HFF-Myc (cell line): ENCODE data around the gene TTLL11.

Source experiments
- DNase-seq: peaks from one replicate; pipeline ENCODE4 v3.0.0-alpha.2; 2011; ENCODE audit warnings: low read depth; ENCODE audit errors: extremely low read depth
- H3K4me3 ChIP-seq: replicated peaks from 2 replicates; pipeline ENCODE4 v1.5.1; 2011; ENCODE audit warnings: low read depth, mild to moderate bottlenecking, control low read depth, low read length
- TF ChIP-seq, protein P1 (sequence below): IDR thresholded peaks from 2 replicates; pipeline ENCODE4 v1.5.1; 2012; ENCODE audit warnings: mild to moderate bottlenecking, low read depth, low read length, control low read depth; ENCODE audit errors: missing control alignments

TTLL11 gene

DNA sequence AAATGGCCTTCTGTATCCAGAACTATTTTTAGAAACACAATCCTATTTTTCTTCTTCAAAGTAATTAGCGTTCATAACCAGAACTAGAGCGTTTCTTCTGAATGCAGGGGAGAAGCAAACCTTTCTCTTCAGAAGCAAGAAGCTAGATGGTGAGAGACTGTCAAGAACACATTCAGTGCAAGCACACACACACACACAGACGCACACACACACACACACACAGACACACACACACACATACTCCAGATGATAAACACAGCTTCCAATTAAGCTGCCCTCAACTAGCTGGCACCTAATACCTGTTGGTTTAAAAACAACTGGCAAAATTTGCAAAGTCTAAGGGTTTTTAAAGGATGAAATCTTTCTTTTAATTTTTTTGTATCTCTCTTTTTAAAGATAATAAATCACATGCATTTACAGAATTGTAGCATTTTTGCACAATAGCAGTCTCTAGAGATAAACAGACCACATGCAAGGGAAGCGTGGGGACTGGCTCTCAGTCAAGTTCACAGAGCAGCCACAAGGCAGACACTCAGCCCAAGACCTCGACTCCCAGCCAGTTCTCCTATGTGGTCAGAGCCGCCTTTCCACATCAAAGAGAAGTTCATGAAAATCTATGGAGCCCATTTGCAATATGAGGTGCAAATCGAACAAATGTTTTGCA, 138.5 kb downstream of the TTLL11 start:
- no peak for DNase-seq
- TF ChIP-seq, protein P1, sequence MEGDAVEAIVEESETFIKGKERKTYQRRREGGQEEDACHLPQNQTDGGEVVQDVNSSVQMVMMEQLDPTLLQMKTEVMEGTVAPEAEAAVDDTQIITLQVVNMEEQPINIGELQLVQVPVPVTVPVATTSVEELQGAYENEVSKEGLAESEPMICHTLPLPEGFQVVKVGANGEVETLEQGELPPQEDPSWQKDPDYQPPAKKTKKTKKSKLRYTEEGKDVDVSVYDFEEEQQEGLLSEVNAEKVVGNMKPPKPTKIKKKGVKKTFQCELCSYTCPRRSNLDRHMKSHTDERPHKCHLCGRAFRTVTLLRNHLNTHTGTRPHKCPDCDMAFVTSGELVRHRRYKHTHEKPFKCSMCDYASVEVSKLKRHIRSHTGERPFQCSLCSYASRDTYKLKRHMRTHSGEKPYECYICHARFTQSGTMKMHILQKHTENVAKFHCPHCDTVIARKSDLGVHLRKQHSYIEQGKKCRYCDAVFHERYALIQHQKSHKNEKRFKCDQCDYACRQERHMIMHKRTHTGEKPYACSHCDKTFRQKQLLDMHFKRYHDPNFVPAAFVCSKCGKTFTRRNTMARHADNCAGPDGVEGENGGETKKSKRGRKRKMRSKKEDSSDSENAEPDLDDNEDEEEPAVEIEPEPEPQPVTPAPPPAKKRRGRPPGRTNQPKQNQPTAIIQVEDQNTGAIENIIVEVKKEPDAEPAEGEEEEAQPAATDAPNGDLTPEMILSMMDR: no peak
- H3K4me3 ChIP-seq: no peak overlapping the region

DNA sequence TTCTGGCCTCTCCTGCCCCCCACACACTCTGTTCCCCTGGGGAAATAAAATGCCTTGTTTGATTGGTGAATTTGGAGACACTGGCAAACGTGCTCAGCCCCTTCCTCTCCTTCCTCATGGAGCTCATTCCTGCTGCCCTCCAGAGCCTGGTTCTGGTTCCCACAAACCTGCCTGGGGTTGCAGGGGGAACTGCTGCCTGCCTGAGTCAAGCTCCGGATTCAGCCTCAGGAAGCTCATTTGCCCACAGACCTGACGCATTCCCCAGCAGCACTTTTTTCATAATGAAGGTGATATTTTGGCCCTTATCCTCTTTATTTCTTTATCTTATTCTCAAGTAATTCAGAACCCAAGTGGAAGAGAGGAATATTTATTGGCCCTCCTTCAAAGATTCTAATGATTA, 140.5 kb downstream of the TTLL11 start:
- DNase-seq: no peak
- no peak overlapping the region for H3K4me3 ChIP-seq
- TF ChIP-seq, protein P1: no peak

DNA sequence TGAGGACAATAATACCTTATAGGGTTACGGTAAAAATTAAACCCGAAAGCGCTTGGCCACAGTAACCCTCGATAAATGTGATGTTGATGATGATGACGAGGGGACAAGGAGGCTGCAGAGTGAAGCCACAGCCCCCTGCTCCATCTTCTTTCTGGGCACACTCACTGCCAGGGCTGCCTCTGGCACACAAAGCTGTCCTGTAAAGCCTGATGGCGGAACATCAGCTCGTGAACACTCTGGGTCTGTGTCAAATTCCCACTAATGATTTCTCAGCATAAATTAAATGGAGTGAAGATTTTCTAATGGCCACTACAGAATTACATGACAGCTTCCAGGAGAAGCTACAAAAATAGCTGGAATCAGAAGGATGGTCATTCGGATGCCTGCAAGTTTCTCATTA, 142.2 kb downstream of the TTLL11 start:
- no peak overlapping the region for H3K4me3 ChIP-seq
- DNase-seq: no peak
- TF ChIP-seq, protein P1: no peak

DNA sequence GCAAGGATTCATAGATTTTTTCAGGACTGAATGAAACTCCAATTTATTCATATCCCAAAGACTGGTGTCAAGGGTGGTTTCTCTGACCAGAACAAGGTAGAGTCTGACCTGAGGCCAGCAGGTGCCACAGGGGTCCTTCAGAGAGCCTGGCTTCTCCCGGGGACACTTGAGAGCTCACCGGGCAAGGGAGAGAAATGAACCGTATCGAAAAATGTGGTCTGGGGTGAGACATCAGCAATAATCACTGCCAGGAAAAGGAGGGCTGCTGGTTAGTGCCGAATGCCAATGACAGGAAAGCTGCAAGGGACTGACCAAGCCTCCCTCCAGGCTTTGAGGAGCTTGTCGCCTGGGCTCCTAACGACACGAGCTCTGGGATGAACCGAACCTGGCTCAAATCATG, 142.7 kb downstream of the TTLL11 start:
- no peak for DNase-seq
- TF ChIP-seq, protein P1: no peak
- no peak overlapping the region for H3K4me3 ChIP-seq

DNA sequence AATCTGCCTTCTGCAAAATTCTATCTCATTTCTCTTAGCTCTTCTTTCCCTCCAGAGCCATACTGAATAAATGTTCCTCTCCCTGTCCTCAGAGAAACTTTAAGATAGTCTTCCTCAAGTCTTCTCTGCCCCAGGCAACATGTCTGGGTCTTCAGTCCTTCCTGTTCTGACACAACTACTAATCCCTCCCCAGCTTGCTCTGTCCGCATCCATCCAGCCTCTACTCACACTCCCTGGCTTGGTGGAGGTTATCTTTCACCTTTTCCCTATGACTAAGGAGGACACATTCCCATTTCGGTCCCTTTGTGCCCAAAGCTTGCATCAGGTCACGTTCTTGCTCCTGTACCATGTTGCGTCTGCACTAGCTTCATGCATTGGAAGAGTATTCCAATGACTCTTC, 143.3 kb downstream of the TTLL11 start:
- TF ChIP-seq, protein P1: no peak
- H3K4me3 ChIP-seq: no peak overlapping the region
- no peak for DNase-seq

DNA sequence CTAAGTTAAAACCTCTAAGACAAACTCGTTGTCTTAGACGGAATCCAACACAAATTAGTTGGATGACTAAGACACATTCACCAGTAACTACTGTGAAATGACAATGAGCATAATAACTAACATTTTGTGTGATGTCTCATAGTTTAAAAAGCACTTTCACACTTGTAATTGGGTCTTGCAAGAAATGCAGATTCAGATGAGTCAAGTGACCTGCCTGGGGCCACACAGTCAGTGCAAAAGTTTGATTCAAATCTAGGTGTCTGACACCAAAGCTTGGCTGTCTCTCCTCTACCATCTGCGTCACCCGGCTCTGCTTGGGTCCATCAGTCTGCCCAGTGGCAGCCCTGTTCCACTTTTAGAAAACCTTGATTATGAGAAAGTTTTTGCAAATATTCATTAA, 143.7 kb downstream of the TTLL11 start:
- no peak for DNase-seq
- TF ChIP-seq, protein P1: no peak
- no peak overlapping the region for H3K4me3 ChIP-seq

DNA sequence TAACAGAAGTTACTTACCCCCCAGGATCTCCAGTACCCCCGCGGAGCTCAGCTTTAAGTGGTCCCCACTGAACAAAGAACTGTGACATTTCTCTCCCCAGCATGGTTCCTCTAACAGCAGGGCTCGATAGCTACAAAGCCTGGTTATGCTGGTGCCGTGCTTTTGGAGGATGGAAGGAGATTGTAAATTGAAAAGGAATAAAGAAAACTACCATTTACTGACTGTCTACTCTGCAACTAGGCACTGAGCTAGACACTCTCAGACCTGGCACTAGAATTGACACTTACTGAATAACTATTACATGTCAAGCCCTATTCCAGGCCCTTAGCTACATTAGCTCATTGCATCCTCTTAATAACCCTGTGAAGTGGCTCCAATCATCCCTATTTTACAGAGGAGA, 145.3 kb downstream of the TTLL11 start:
- DNase-seq: no peak
- no peak overlapping the region for H3K4me3 ChIP-seq
- TF ChIP-seq, protein P1: no peak
